Nephron progenitor cell (in vitro differentiated cells): ENCODE data around the gene VIPR2.
"Not testable (repeated sequence)": the region's sequence is repeated elsewhere in the genome, so short reads cannot be mapped to it uniquely, and the experiment has no call there.

Experiments
- DNase-seq: peaks from one replicate; pipeline ENCODE4 v3.0.0; 2021
- H3K27ac Mint-ChIP-seq: 2 replicates; pipeline ENCODE4 v1.8.0; 2021; ENCODE audit warnings: mild to moderate bottlenecking, moderate library complexity, mixed read lengths
- H3K27me3 Mint-ChIP-seq: 2 replicates; pipeline ENCODE4 v1.8.0; 2021; ENCODE audit warnings: mild to moderate bottlenecking, low read depth, mixed read lengths; ENCODE audit not compliant: poor library complexity
- H3K36me3 Mint-ChIP-seq: 2 replicates; pipeline ENCODE4 v1.8.0; 2021; ENCODE audit warnings: low read depth, mixed read lengths
- H3K4me1 Mint-ChIP-seq: 2 replicates; pipeline ENCODE4 v1.8.0; 2021; ENCODE audit warnings: mixed read lengths
- H3K4me3 Mint-ChIP-seq: 2 replicates; pipeline ENCODE4 v1.8.0; 2021; ENCODE audit warnings: mild to moderate bottlenecking, moderate library complexity, mixed read lengths
- H3K9me3 Mint-ChIP-seq: 2 replicates; pipeline ENCODE4 v1.8.0; 2021; ENCODE audit warnings: mild to moderate bottlenecking, moderate library complexity, mixed read lengths
- TF ChIP-seq, protein P1 (sequence below): fragments of 200-600 bp; sonication (generic); IDR thresholded peaks from 2 replicates; pipeline ENCODE4 v1.5.0; 2021; ENCODE audit warnings: antibody characterized with exemption

The VIPR2 gene

DNA sequence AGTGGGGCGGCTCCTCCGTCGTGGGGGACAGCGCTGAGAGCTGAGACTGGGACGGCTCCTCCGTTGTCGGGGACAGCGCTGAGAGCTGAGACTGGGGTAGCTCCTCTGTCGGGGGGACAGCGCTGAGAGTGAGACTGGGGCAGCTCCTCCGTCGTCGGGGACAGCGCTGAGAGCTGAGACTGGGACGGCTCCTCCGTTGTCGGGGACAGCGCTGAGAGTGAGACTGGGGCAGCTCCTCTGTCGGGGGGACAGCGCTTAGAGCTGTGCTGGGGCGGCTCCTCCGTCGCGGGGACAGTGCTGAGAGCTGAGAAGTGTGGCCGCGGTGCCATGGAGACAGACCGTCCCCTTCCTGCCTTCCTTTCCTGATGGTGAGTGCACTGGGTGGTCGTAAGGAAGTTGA is 151.9 kb downstream of the VIPR2 start:
- peaks cover 7% of the 10 kb centered on the region for H3K27me3 Mint-ChIP-seq
- no peak for DNase-seq
- no peak overlapping the region for H3K27ac Mint-ChIP-seq
- H3K4me3 Mint-ChIP-seq: no peak overlapping the region
- TF ChIP-seq, protein P1, sequence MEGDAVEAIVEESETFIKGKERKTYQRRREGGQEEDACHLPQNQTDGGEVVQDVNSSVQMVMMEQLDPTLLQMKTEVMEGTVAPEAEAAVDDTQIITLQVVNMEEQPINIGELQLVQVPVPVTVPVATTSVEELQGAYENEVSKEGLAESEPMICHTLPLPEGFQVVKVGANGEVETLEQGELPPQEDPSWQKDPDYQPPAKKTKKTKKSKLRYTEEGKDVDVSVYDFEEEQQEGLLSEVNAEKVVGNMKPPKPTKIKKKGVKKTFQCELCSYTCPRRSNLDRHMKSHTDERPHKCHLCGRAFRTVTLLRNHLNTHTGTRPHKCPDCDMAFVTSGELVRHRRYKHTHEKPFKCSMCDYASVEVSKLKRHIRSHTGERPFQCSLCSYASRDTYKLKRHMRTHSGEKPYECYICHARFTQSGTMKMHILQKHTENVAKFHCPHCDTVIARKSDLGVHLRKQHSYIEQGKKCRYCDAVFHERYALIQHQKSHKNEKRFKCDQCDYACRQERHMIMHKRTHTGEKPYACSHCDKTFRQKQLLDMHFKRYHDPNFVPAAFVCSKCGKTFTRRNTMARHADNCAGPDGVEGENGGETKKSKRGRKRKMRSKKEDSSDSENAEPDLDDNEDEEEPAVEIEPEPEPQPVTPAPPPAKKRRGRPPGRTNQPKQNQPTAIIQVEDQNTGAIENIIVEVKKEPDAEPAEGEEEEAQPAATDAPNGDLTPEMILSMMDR: no peak
- no peaks in the 10 kb centered on the region for H3K4me1 Mint-ChIP-seq
- peaks cover 33% of the 10 kb centered on the region for H3K9me3 Mint-ChIP-seq
- no peaks in the 10 kb centered on the region for H3K36me3 Mint-ChIP-seq

DNA sequence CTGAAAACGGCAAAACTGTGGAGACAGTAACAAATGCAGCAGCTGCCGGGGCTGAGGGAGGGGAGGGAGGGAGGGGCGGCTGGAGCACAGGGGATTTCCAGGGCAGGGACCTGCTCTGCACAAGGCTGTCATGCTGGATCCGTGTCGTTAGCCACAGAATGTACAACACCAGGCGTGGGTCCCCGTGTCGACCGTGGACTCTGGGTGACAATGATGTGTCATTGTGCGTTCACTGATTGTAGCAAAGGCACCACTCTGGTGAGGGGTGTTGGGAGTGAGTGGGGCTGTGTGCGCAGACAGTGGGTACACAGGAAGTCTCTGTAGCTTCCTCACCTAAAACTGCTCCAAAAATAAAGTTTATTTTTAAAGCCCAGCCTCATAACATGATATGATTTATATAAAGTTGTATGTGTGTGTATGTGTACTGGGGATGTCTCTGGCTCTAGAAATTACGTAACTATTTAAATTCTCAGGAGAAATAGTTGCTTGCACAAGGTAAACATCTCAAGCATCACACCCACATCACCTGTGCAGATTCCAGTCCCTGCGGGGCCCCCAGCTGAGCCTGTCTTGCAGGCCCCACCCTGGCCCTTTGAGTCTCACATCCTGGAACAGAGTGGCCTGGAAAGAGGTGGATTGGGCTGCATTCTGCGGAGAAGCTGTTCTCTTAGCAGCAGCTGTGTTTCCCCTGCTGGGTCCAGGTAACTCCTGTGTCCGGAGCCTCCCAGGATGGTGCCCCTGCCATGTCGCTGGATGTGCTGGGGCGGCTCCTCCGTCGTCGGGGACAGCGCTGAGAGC is 152.6 kb downstream of the VIPR2 start:
- no peak for DNase-seq
- no peak overlapping the region for H3K4me3 Mint-ChIP-seq
- peaks cover 33% of the 10 kb centered on the region for H3K9me3 Mint-ChIP-seq
- peaks cover under 1% of the 10 kb centered on the region for H3K27me3 Mint-ChIP-seq
- H3K36me3 Mint-ChIP-seq: no peaks in the 10 kb centered on the region
- TF ChIP-seq, protein P1: no peak
- H3K27ac Mint-ChIP-seq: no peak overlapping the region
- H3K4me1 Mint-ChIP-seq: no peaks in the 10 kb centered on the region

DNA sequence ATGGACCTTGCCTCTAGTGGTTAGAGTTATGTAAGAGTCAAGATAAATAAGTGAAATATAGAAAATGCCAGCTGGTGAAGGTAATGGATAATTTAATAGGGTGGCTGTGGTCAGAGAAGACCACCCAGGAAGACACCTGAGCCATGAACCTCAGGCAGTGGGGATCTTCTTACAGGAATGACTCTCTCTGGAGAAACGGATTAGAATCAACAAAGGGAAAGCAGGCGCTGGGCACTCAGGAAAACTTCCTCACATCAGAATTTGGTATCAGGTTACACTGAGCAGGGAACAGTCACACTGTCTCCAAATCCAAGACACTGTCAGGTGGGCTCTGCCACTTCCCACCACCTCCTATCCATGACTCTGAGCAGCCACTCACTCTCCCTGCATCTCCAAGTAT is 155.7 kb downstream of the VIPR2 start:
- Mint-ChIP-seq H3K9me3 (peaks cover 31% of the 10 kb centered on the region), H3K4me3 (no peak overlapping the region), H3K27ac (no peak overlapping the region), H3K4me1 (no peaks in the 10 kb centered on the region), H3K36me3 (peaks cover 5% of the 10 kb centered on the region), H3K27me3 (peaks cover 3% of the 10 kb centered on the region)
- TF ChIP-seq, protein P1: no peak
- no peak for DNase-seq

DNA sequence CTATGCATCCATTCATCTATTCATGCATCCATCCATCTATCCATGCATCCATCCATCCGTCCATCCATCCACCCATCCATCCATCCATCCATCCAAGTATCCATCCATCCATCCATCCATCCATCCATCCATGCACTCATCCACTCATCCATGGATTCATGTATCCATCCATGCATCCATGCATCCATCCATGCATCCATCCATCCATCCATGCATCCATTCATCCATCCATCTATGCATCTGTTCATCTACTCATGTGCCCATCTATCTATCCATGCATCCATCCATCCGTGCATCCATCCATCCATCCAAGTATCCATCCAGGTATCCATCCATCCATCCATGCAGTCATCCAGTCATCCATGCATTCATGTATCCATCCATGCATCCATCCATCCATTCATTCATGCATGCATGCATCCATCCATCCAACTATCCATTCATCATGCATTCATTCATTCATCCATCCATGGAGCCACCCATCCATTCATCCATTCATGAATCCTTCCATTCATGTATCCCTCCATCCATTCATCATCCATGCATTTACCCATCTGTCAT is 156.3 kb downstream of the VIPR2 start:
- Mint-ChIP-seq H3K4me3 (no peak overlapping the region), H3K27me3 (peaks cover 3% of the 10 kb centered on the region), H3K9me3 (peaks cover 31% of the 10 kb centered on the region), H3K36me3 (peaks cover 5% of the 10 kb centered on the region), H3K4me1 (no peaks in the 10 kb centered on the region), H3K27ac (no peak overlapping the region)
- TF ChIP-seq, protein P1: no peak
- DNase-seq: no peak

DNA sequence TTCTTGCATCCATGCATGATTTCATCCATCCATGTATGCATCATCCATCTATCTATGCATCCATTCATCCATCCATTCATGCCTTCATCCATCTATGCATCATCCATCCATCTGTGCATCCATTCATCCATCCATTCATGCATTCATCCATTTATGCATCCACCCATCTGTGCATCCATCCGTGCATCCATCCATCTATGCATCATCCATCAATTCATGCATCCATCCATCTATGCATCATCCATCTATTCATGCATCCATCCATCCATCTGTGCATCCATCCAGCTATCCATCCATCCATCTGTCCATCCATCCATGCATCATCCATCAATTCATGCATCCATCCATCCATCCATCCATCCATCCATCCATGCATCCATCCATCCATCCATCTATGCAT is 157.0 kb downstream of the VIPR2 start:
- H3K4me3 Mint-ChIP-seq: no peak overlapping the region
- H3K4me1 Mint-ChIP-seq: no peaks in the 10 kb centered on the region
- TF ChIP-seq, protein P1: no peak
- H3K27ac Mint-ChIP-seq: no peak overlapping the region
- H3K9me3 Mint-ChIP-seq: peaks cover 31% of the 10 kb centered on the region
- H3K36me3 Mint-ChIP-seq: peaks cover 5% of the 10 kb centered on the region
- peaks cover 3% of the 10 kb centered on the region for H3K27me3 Mint-ChIP-seq
- DNase-seq: no peak

DNA sequence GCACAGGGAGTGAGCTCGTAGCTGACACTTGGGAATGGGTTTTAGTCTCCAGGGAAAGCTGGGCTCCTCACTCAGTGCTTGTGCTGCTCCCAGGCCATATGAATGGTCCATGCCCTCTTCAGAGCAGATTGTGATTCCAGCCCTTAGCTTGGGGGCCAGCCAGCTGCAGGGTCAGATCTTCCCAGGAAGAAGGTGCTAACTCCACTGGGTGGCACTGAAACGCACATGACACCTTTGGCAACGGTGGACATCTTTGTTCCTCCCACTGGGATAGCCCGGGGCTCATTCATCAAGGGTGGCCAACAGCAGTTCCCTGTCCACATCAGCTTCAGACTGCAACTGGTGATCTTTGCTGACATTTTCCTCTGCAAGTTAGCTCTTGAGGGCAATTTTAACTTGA is 159.1 kb downstream of the VIPR2 start:
- Mint-ChIP-seq H3K4me3 (no peak overlapping the region), H3K9me3 (peaks cover 47% of the 10 kb centered on the region), H3K27ac (no peak overlapping the region), H3K36me3 (peaks cover 5% of the 10 kb centered on the region), H3K27me3 (peaks cover 3% of the 10 kb centered on the region), H3K4me1 (no peaks in the 10 kb centered on the region)
- DNase-seq: no peak
- TF ChIP-seq, protein P1: no peak

DNA sequence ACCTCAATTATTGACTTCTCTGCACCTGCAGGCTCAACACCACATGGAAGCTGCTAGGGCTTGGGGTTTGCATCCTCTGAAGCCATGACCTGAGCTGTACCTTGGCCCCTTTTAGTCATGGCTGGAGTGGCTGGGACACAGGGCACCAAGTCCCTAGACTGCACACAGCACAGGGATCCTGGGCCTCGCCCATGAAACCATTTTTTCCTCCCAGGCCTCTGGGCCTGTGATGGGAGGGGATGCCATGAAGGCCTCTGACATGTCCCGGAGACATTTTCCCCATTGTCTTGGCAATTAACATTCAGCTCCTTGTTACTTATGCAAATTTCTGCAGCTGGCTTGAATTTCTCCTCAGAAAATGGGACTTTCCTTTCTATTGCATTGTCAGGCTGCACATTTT is 160.7 kb downstream of the VIPR2 start:
- H3K27ac Mint-ChIP-seq, H3K27me3 Mint-ChIP-seq, DNase-seq, H3K36me3 Mint-ChIP-seq, H3K4me1 Mint-ChIP-seq, H3K4me3 Mint-ChIP-seq: not testable (repeated sequence)
- H3K9me3 Mint-ChIP-seq: peaks cover 61% of the 10 kb centered on the region

DNA sequence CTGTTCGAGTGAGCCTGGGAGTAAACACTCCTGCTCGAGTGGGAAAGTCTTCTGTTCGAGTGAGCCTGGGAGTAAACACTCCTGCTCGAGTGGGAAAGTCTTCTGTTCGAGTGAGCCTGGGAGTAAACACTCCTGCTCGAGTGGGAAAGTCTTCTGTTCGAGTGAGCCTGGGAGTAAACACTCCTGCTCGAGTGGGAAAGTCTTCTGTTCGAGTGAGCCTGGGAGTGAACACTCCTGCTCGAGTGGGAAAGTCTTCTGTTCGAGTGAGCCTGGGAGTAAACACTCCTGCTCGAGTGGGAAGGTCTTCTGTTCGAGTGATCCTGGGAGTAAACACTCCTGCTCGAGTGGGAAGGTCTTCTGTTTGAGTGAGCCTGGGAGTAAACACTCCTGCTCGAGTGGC is 162.6 kb downstream of the VIPR2 start:
- not testable (repeated sequence) for H3K36me3 Mint-ChIP-seq

More for the DNA sequence above, 162.6 kb downstream of the VIPR2 start:
- H3K27me3 Mint-ChIP-seq, H3K4me3 Mint-ChIP-seq, H3K4me1 Mint-ChIP-seq, DNase-seq, H3K27ac Mint-ChIP-seq: not testable (repeated sequence)
- peaks cover 69% of the 10 kb centered on the region for H3K9me3 Mint-ChIP-seq
